Stimulated activated naive CD8-positive, alpha-beta T cell treated with anti-CD3 and anti-CD28 coated beads, Interleukin-15, Interleukin-2, amounts not matched to agents 100 ng/mL and 50 ng/mL, for 24 hours (primary cell): Measurements from ENCODE around the gene NUP50.

Experiments
- H3K27ac Mint-ChIP-seq: one replicate; pipeline ENCODE4 v1.8.0; 2021; ENCODE audit warnings: mild to moderate bottlenecking, mixed read lengths
- H3K27me3 Mint-ChIP-seq: one replicate; pipeline ENCODE4 v1.8.0; 2021; ENCODE audit warnings: mixed read lengths
- H3K36me3 Mint-ChIP-seq: one replicate; pipeline ENCODE4 v1.8.0; 2021; ENCODE audit warnings: low read depth, mixed read lengths
- H3K4me1 Mint-ChIP-seq: one replicate; pipeline ENCODE4 v1.8.0; 2021; ENCODE audit warnings: low read depth, mixed read lengths
- H3K4me3 Mint-ChIP-seq: one replicate; pipeline ENCODE4 v1.8.0; 2021; ENCODE audit warnings: mild to moderate bottlenecking, mixed read lengths
- H3K9me3 Mint-ChIP-seq: one replicate; pipeline ENCODE4 v1.8.0; 2021; ENCODE audit warnings: mixed read lengths

The NUP50 gene

DNA sequence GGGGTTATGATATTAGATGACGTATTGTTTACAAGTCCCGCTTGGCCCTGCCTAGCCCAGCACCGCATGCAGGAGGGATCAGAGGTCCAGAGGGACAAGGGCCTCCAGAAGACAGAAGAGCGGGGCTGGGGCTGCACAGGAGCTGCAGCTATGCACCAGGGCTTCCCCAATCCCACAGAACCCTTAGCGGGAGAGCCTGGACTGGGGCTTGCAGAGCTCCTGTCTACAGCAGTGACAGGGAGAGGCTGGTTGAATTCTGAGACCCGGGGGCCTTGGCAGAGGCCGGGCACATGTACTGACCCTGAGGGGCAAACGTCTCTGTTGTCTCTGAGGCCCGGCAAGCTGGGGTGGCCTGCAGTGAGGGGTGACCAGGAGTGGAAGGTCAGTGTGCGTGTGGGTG is 70.1 kb downstream of the NUP50 start:
- H3K36me3 Mint-ChIP-seq = peaks cover 5% of the 10 kb centered on the region
- no peaks in the 10 kb centered on the region for H3K27me3 Mint-ChIP-seq
- no peak overlapping the region for H3K4me3 Mint-ChIP-seq
- H3K9me3 Mint-ChIP-seq = no peaks in the 10 kb centered on the region
- H3K4me1 Mint-ChIP-seq = peaks cover 35% of the 10 kb centered on the region
- no peak overlapping the region for H3K27ac Mint-ChIP-seq

- no peaks in the 10 kb centered on the region for H3K27me3 Mint-ChIP-seq
- no peaks in the 10 kb centered on the region for H3K9me3 Mint-ChIP-seq
- H3K27ac Mint-ChIP-seq = peak overlapping the region; percentile 48
- H3K4me3 Mint-ChIP-seq = peak overlapping the region; percentile 45
- H3K4me1 Mint-ChIP-seq = peaks cover 49% of the 10 kb centered on the region
- H3K36me3 Mint-ChIP-seq = peaks cover 5% of the 10 kb centered on the region
Measured at GRCh38 chr22:45235101-45235777, 71.5 kb downstream of the NUP50 start.

DNA sequence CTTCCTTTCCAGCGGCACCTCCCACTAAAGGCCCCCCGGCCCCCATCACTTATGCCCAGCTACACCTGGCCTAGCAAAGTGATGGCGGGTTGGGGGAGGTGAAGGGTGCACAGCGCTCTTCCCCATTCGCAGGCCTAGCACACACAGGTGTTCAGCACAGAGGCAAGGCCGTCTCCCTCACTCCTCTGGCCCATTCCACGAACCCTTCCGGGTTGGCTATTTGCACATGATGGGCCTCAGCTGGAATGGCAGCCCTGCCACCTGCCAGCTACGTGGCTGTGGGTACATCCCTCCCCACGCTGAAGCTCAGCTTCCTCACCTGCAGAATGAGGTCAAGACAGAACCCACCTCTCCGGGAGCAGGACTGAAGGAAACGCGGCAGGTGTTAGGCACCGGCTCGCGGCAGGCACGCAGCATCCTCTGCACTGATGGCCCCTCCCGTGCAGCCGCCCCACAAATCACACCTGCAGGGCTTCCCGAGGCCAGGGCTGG is 72.2 kb downstream of the NUP50 start:
- Mint-ChIP-seq H3K4me3 (peak overlapping the region; percentile 45), H3K27ac (peak overlapping the region; percentile 48), H3K9me3 (no peaks in the 10 kb centered on the region), H3K27me3 (no peaks in the 10 kb centered on the region), H3K4me1 (peaks cover 49% of the 10 kb centered on the region), H3K36me3 (peaks cover 5% of the 10 kb centered on the region)

DNA sequence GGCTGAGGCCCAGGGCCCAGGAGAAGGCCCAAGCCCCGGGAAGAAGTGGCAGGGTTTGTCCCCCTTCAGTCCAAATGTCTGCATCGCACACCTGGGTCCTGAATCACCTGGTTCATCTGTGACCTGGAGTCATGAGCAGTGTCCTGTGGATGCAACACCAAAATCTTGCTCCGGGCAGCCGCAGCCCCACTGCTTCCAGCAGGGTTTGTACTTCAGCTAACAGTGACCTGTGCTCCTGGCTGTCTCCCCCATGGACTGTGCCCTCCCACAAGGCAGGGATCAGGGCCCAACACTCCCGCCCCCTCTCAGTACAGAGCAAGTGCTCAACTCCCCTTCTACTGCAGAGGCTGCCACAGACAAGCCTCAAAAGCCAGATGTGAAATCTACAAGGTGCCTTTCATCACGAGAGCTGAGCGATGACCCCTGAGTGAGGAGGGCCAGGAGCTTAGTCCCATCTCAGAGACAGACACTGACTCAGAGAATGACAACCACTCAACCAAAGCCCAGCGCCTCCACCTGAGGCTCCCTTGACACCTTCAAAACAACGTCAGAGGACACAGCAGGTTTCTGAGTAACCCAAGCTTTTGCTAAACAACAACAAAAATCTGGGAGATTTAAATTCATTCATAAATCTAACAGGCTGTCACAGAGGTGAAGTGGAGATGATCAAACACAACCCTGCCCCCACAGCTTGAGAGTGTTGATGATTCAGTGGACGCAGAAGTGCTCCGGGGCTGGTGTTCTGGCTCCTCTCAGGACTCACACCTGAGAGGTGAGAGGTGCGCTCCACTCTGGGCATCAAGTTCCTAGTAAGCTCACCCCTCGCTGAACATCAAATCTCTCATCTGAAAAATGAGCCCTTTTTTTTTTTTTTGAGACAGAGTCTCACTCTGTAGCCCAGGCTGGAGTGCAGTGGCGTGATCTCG is 73.6 kb downstream of the NUP50 start:
- no peak overlapping the region for H3K27ac Mint-ChIP-seq

More for the DNA sequence above, 73.6 kb downstream of the NUP50 start:
- Mint-ChIP-seq H3K9me3 (no peaks in the 10 kb centered on the region), H3K4me3 (no peak overlapping the region), H3K36me3 (peaks cover 5% of the 10 kb centered on the region), H3K27me3 (no peaks in the 10 kb centered on the region), H3K4me1 (peaks cover 59% of the 10 kb centered on the region)
